Ovary (tissue), 9 donors: Measurements from ENCODE around the gene IFRD2. TPM values are rescaled to one million over a fixed set of nuclear protein-coding genes. Genes with fewer than 3 reads are reported as not detected.
A peak's percentile ranks its signal among the peaks of the same experiment; 100 is the strongest.

Experiments
- DNase-seq, 5 donors: peaks; one replicate each; pipeline ENCODE4 v3.0.0-alpha.2; 2019 to 2020
- H3K27ac ChIP-seq, 2 donors: fragments of 200-600 bp; one replicate each; pipeline versions ENCODE4 v1.5.1 to v1.8.0; 2019 to 2022
- H3K27me3 ChIP-seq: fragments of 200-600 bp; one replicate; pipeline ENCODE4 v1.8.0; 2022
- H3K36me3 ChIP-seq: fragments of 200-600 bp; sonication (generic); one replicate; pipeline ENCODE4 v1.5.1; 2019
- H3K4me1 ChIP-seq: one replicate; pipeline ENCODE4 v1.8.1; 2013; ENCODE audit warnings: mild to moderate bottlenecking, moderate library complexity; ENCODE audit not compliant: insufficient read depth
- H3K4me3 ChIP-seq: fragments of 200-600 bp; sonication (generic); one replicate; pipeline ENCODE4 v1.5.1; 2017
- H3K9me3 ChIP-seq, 2 donors: fragments of 200-600 bp in 1 of 2; sonication (generic) in 1 of 2; one replicate each; pipeline versions ENCODE4 v1.5.1 to v1.8.1; 2013 to 2019; ENCODE audit warnings: mild to moderate bottlenecking in 1 of 2, moderate library complexity in 1 of 2
- EP300 ChIP-seq: sonication (generic); formaldehyde crosslinking; IDR thresholded peaks from one replicate; pipeline ENCODE4 v1.6.1; 2017; ENCODE audit warnings: antibody characterized with exemption
- POLR2A ChIP-seq: fragments of 450-650 bp; IDR thresholded peaks from one replicate; pipeline ENCODE4 v1.6.1; 2017; ENCODE audit warnings: antibody characterized with exemption, mild to moderate bottlenecking, moderate library complexity
- WGBS, 3 donors: extraction: QIAGEN DNeasy Blood & Tissue Kit in 1 of 3; methylation state at CpG; one replicate each; pipeline versions ENCODE4 v1.1.5 to v1.1.7; 2013 to 2017; 5-methylcytosine and 5-hydroxymethylcytosine counted together
- intact Hi-C, 4 donors: fragments of 100-400 bp; cut with DNase I; formaldehyde crosslinking; loops; one replicate each; pipeline versions ENCODE4 v1.11.0 to v1.15.1; 2022 to 2023
- polyA plus RNA-seq, 2 donors: library from polyadenylated mRNA; stranded (reverse); fragments of 200-250 nt in 1 of 2; fragments of 350-450 nt in 1 of 2; fragmentation: Illumina TruSeq in 1 of 2; extraction: RNeasy Lipid Tissue Mini Kit (QIAGEN cat#74804) in 1 of 2; gene quantifications; one replicate each; pipeline ENCODE4 v1.2.3, GENCODE V29; 2013 to 2014
- total RNA-seq, 7 donors: library from RNA; depleted of rRNA in 2 of 7; stranded (reverse); fragments of >200 nt in 2 of 7; fragmentation: NEBNext Ultra II Directional in 3 of 7; extraction: Animal tissue kit (Norgen Biotek cat#: 25700) in 3 of 7; gene quantifications; one replicate each; pipeline versions ENCODE4 v1.1.0 to v1.2.4, GENCODE V29; 2016 to 2023
- TF ChIP-seq, protein P1 (sequence below), 3 donors: fragments of 450-650 bp in 2 of 3; fragments of 200-600 bp in 1 of 3; IDR thresholded peaks; one replicate each; pipeline versions ENCODE4 v1.5.1 to v1.8.0; 2016 to 2022; ENCODE audit warnings: antibody characterized with exemption in 3 of 3, mild to moderate bottlenecking in 1 of 3
- donor health status: DM: no; HTN: no; CAD: no; lungs with moderate emphysema.
- donor health status: DM: no; HTN: no; CAD: no.
- donor health status: Bipolar disorder and iron deficiency.
- donor health status: DM: yes; HTN: yes; CAD: no.
- donor health status: DM: no; HTN: no; CAD: no.
- donor health status: DM: yes; HTN: yes; CAD: no.

Gene IFRD2
- total and polyA plus RNA-seq, 9 donors = 14.5 to 76.9 (median 50.3) TPM

DNA sequence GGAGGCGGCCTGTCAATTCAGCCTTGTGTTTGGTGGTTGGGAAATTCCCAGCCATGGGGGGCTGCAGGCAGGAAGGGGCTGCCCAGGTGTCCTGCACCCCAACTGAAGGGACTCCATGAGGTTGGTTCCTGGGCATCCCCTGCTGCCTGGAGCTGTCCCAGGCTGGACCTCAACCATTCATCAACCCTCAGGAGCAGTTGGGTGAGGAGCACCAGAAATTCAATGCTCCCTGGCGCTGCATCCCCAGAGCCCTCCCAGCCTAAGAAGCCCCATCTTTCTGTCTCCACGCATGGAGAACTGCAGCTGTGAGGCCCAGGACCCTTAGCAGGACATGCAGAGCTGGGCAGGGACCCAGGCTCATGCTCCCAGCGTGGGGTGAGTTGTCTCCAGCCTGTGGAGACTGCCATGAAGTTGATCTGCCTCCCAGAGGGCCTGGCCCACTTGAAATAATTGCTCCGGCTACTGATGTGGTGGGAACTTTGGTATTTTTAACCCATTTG is 31.2 kb downstream of the IFRD2 start:
- DNase-seq = peak in 3 of 5 donors; percentile 44 to 49 (median 48)
- H3K27ac ChIP-seq = peak overlapping the region; percentile 97 to 99
- H3K4me1 ChIP-seq = peaks cover 29% of the 10 kb centered on the region
- no peaks in the 10 kb centered on the region for H3K27me3 ChIP-seq
- WGBS, 3 donors = 54 to 61% (median 54%) methylated on average over 5 of the region's 5 CpGs
- no peaks in the 10 kb centered on the region for H3K36me3 ChIP-seq
- no peak overlapping the region for H3K4me3 ChIP-seq
- intact Hi-C loops = loop anchor here in 1 of 4 donors (10.0 kb wide), 1 partner anchor 64 kb away; the partner anchor contains the start of genes HYAL2 and TUSC2
- no peaks in the 10 kb centered on the region for H3K9me3 ChIP-seq
- TF ChIP-seq POLR2A (no peak), EP300 (no peak)
- TF ChIP-seq, protein P1, sequence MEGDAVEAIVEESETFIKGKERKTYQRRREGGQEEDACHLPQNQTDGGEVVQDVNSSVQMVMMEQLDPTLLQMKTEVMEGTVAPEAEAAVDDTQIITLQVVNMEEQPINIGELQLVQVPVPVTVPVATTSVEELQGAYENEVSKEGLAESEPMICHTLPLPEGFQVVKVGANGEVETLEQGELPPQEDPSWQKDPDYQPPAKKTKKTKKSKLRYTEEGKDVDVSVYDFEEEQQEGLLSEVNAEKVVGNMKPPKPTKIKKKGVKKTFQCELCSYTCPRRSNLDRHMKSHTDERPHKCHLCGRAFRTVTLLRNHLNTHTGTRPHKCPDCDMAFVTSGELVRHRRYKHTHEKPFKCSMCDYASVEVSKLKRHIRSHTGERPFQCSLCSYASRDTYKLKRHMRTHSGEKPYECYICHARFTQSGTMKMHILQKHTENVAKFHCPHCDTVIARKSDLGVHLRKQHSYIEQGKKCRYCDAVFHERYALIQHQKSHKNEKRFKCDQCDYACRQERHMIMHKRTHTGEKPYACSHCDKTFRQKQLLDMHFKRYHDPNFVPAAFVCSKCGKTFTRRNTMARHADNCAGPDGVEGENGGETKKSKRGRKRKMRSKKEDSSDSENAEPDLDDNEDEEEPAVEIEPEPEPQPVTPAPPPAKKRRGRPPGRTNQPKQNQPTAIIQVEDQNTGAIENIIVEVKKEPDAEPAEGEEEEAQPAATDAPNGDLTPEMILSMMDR (IDR thresholded peaks at IDR 0.05) = no peak

DNA sequence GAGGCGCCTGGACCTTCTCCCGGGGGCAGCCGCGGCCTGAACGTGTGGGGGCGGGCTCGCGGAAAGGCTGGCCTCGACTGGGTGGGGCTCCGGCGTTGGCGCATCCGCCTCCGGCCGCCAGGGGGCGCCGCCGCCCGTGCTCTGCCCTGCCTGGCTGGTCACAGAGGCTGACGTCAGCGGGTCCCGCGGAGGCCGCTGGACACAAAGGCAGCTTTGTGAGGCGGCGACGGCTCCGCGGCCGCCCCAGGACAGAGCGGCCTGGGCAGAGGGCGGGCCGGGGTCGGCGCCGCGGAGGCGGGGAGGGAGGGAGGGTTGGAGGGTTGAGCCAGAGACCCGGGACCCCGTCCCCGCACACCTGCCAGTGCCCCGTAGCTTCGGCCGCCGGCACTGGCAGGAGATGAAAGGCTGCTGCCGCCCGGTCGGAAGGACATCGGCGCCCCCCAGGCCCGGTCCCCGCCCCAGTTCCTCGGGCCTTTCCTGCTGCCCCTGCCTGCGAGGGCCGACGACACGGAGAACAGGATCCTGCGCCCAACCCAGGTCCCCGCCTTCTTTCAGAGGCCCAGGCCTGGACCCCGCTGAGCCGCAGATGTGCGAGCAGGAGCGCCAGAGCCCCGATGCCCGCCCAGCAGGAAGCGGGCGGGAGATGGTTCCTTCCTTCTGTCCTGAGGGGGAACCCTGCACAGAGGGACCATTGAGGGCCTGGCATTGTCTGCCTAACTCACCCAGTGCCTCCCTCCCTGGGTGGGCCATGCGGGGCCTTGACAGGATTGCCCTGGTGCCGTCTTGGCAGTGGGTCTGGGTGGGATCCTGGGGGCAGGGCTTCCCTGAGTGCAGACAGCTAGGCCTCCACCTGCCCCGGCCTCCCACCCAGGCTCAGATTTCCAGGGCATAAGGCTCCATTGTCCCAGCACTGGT is 31.9 kb downstream of the IFRD2 start:
- Histone ChIP-seq H3K27me3 (no peaks in the 10 kb centered on the region), H3K36me3 (no peaks in the 10 kb centered on the region), H3K27ac (peak overlapping the region; percentile 97 to 99), H3K4me3 (peak overlapping the region; percentile 60), H3K4me1 (peaks cover 22% of the 10 kb centered on the region), H3K9me3 (no peaks in the 10 kb centered on the region)
- DNase-seq = peak; percentile 93 to 97 (median 96)
- 1 to 4% (median 1%) methylated on average over 29 to 70 of the region's 70 CpGs for WGBS, 3 donors
- TF ChIP-seq POLR2A (peak; percentile 92), EP300 (no peak)
- TF ChIP-seq, protein P1 (IDR thresholded peaks at IDR 0.05) = peak; percentile 99 to 100 (median 100)
- intact Hi-C loops = loop anchor here in 1 of 4 donors (10.0 kb wide), 1 partner anchor 65 kb away; the partner anchor contains the start of genes HYAL2 and TUSC2

DNA sequence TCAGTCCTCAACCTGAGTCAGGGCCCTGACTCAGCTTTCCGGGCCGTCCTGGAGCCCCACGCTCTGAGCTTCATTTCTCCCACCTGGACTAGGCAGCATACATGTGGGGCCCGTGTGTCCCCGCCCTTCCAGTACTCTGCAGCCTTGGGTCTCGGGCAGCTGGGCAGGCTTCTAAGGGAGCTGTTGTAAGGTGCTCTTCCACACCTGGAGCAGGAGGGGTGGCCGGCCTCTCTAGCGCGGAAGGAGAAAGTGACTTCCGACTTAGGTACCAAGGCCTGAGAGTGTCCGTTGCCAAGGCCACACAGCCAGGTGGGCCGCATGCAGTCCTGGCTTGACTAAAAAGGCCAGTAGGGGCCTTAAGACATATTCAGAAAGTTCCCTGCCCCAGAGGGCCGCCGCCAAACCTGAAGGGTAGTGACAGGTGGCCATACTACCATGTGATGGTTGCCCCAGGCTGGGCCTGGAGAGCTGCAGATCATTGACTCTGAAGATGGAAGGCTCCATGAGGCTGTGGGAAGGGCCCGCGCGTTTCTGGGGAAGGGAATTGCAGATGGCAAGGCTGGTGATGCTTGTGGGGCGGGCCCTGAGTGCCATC is 32.7 kb downstream of the IFRD2 start:
- TF ChIP-seq, protein P1 (IDR thresholded peaks at IDR 0.05) = no peak
- TF ChIP-seq POLR2A = no peak
- TF ChIP-seq EP300 = no peak
- peak overlapping the region; percentile 97 to 99 for H3K27ac ChIP-seq
- intact Hi-C loops = loop anchor here in 1 of 4 donors (2.0 to 10.0 kb wide), 2 partner anchors 15 to 65 kb away; partner anchors contain the start of genes HYAL2 and TUSC2
- DNase-seq = peak in 1 of 5 donors; percentile 54
- peaks cover 17% of the 10 kb centered on the region for H3K4me1 ChIP-seq
- 52 to 56% (median 53%) methylated on average over 18 of the region's 18 CpGs for WGBS, 3 donors
- no peaks in the 10 kb centered on the region for H3K9me3 ChIP-seq
- H3K27me3 ChIP-seq = no peaks in the 10 kb centered on the region
- H3K36me3 ChIP-seq = no peaks in the 10 kb centered on the region
- no peak overlapping the region for H3K4me3 ChIP-seq

DNA sequence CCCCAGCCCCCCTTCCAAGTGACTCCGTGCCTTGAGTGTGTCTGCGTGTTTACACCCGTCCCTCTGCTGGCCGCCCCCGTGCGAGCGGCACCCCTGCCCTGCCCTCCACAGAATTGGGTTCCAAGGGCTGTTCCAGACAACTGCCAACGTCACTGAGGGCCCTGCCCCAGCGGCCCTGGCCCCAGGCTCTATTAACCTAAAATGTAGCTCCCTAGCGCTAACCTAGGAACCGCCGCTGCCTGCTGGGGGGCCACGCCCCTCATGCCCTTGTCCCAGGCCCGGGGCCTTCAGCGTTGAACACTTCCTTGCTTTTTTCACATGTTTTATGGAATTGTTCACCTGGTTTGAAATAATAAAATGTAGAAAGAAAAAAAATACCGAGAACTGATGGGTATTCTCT is 33.2 kb downstream of the IFRD2 start:
- WGBS, 3 donors = 82 to 86% (median 83%) methylated on average over 16 of the region's 16 CpGs
- Histone ChIP-seq H3K27ac (peak overlapping the region; percentile 97 to 99), H3K9me3 (no peaks in the 10 kb centered on the region), H3K36me3 (no peaks in the 10 kb centered on the region), H3K4me1 (peaks cover 17% of the 10 kb centered on the region), H3K4me3 (no peak overlapping the region), H3K27me3 (no peaks in the 10 kb centered on the region)
- DNase-seq = peak in 2 of 5 donors; percentile 41 to 50
- intact Hi-C loops = loop anchor here in 1 of 4 donors (2.0 kb wide), 1 partner anchor 16 kb away; no protein-coding TSS in a partner anchor
- TF ChIP-seq POLR2A = no peak
- TF ChIP-seq, protein P1 (IDR thresholded peaks at IDR 0.05) = no peak
- TF ChIP-seq EP300 = no peak
